Calu3 (cell line): Measurements from ENCODE around the gene SUPT4H1. TPM values are rescaled to one million over a fixed set of nuclear protein-coding genes. Genes with fewer than 3 reads are reported as not detected.

Experiments used
- BruUV-seq: library from RNA; stranded (reverse); fragments of 400-500 nt; replicated peaks from 2 replicates; lab custom pipeline; 2021; lab: Mats Ljungman, UMichigan
- CTCF ChIA-PET: fragments of 300-600 bp; sonication (Branson Sonifier 250); formaldehyde crosslinking; loops from one replicate; lab custom pipeline; 2022; ENCODE audit warnings: antibody characterized with exemption; lab: Charles Lee
- DNase-seq: peaks from one replicate; pipeline ENCODE4 v3.0.0; 2022
- H3K27ac Mint-ChIP-seq: one replicate; pipeline ENCODE4 v1.8.0; 2022; ENCODE audit warnings: mixed read lengths; ENCODE audit not compliant: unreplicated experiment
- H3K27me3 Mint-ChIP-seq: one replicate; pipeline ENCODE4 v1.8.0; 2022; ENCODE audit warnings: mixed read lengths; ENCODE audit not compliant: unreplicated experiment
- H3K36me3 Mint-ChIP-seq: one replicate; pipeline ENCODE4 v1.8.0; 2022; ENCODE audit warnings: mild to moderate bottlenecking, moderate library complexity, mixed read lengths; ENCODE audit not compliant: insufficient read depth, unreplicated experiment
- H3K4me1 Mint-ChIP-seq: one replicate; pipeline ENCODE4 v1.8.0; 2022; ENCODE audit warnings: mild to moderate bottlenecking, low read depth, mixed read lengths; ENCODE audit not compliant: unreplicated experiment
- H3K4me3 Mint-ChIP-seq: one replicate; pipeline ENCODE4 v1.8.0; 2022; ENCODE audit warnings: mild to moderate bottlenecking, low read depth, moderate library complexity, mixed read lengths; ENCODE audit not compliant: unreplicated experiment
- H3K9me3 Mint-ChIP-seq: one replicate; pipeline ENCODE4 v1.8.0; 2022; ENCODE audit warnings: low read depth, mixed read lengths; ENCODE audit not compliant: unreplicated experiment
- CTCF ChIP-seq: fragments of 200-600 bp; IDR thresholded peaks from one replicate; pipeline ENCODE4 v1.8.0; 2022; ENCODE audit warnings: antibody characterized with exemption; ENCODE audit not compliant: unreplicated experiment
- intact Hi-C: fragments of 100-400 bp; cut with micrococcal nuclease; formaldehyde crosslinking; loops from one replicate; pipeline ENCODE4 v1.10.0; 2022; ENCODE audit not compliant: unreplicated experiment
- total RNA-seq: library from RNA; stranded (reverse); gene quantifications from 2 replicates; pipeline ENCODE4 v1.2.3, GENCODE V29; 2022

The SUPT4H1 gene
- total RNA-seq, 1 experiment from 2014 or later: 40.3 TPM

DNA sequence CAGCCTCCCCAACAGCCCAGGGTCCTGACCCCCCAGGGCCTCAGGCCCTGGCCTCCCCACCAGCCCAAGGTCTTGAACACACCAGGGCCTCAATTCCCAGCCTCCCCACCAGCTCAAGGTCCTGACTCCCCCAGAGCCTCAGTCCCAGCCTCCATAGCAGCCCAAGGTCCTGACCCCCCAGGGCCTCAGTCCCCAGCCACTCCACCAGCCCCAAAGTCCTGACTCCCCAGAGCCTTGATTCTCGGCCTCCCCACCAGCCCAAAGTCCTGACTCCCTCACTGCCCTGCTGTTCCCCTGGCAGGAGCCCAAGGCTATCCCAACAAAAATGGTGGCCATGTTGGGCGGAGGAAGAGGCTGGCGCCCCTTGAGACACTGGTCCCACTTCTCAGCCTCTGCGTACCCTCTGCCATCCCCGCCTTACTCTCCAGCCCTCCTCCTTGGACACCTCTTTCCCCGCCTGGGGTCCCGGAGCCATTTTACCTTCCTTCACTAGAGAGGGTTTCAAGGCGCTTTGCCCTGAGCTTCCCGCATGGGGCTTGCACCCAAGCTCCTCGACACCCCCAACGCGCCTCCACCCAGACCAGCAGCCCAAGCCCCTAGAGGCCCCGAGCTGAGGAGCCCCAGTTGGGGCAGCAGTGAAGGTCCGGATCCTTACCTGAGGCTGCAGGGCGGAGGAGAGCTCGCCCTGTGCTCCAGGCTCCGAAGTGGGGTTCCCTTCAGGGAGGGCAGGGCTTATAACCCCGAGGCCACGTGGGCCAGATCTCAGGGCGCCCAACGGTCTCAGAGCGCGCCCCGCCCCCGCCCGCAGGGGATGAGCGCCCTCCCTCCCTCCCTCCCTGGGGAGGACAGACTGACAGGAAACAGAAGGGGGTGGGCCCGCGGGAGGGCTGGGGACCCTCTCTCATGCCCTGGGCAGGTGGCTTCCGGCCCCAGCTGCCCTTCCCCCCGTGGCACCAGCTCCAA is 19.9 kb downstream of the SUPT4H1 start:
- TF ChIP-seq CTCF: no peak

GRCh38 chr17:58330997-58331814 is 20.8 kb downstream of the SUPT4H1 start:
- Mint-ChIP-seq H3K4me3 (no peak overlapping the region), H3K9me3 (no peaks in the 10 kb centered on the region), H3K27me3 (peaks cover 35% of the 10 kb centered on the region), H3K36me3 (peaks cover 4% of the 10 kb centered on the region), H3K27ac (no peak overlapping the region), H3K4me1 (peaks cover 9% of the 10 kb centered on the region)
- TF ChIP-seq CTCF: no peak
- no TSS peak for BruUV-seq
- CTCF ChIA-PET: interaction anchor here (0.7 kb wide), 1 partner anchor 18 kb away, joined by 3 read pairs; no protein-coding TSS in a partner anchor
- DNase-seq: no peak
- intact Hi-C loops: no loop called here

More for the DNA sequence above, 19.9 kb downstream of the SUPT4H1 start:
- peaks cover 9% of the 10 kb centered on the region for H3K4me1 Mint-ChIP-seq
- no TSS peak for BruUV-seq
- intact Hi-C loops: no loop called here
- H3K36me3 Mint-ChIP-seq: peaks cover 4% of the 10 kb centered on the region
- no peak for DNase-seq
- no peaks in the 10 kb centered on the region for H3K9me3 Mint-ChIP-seq
- no peak overlapping the region for H3K4me3 Mint-ChIP-seq
- no peak overlapping the region for H3K27ac Mint-ChIP-seq
- peaks cover 26% of the 10 kb centered on the region for H3K27me3 Mint-ChIP-seq
- CTCF ChIA-PET: interaction anchor here (0.7 kb wide), 1 partner anchor 18 kb away, joined by 3 read pairs; no protein-coding TSS in a partner anchor

DNA sequence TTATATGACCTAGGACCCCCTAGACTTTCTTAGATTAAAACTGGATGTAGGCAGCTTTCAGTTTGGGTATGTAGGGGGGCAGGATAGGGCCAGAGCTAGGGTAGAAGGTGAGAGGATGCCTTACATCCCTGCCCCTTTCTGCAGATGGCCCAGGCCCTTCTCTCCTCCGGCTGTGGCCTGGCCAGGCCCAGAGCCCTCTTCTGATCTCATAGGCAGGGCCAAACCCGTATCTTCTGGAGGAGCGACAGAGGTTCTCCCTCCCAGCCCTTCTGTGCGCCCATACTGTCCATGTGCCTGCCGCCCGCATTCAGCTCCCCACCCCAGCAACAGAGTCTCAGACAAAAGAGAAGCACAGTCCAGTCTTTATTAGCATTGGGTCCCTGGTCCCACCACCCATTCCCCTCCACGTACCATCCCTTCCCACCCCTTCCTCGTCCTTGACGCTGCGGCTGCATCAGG is 21.4 kb downstream of the SUPT4H1 start:
- H3K4me3 Mint-ChIP-seq: no peak overlapping the region
- TF ChIP-seq CTCF: no peak
- H3K9me3 Mint-ChIP-seq: no peaks in the 10 kb centered on the region
- H3K27me3 Mint-ChIP-seq: peaks cover 41% of the 10 kb centered on the region
- H3K4me1 Mint-ChIP-seq: peaks cover 4% of the 10 kb centered on the region
- no TSS peak for BruUV-seq
- intact Hi-C loops: no loop called here
- no peak for DNase-seq
- CTCF ChIA-PET: no interaction called here
- no peak overlapping the region for H3K27ac Mint-ChIP-seq
- H3K36me3 Mint-ChIP-seq: peaks cover 4% of the 10 kb centered on the region

GRCh38 chr17:58329810-58330537 is 22.0 kb downstream of the SUPT4H1 start:
- Mint-ChIP-seq H3K36me3 (peaks cover 4% of the 10 kb centered on the region), H3K27ac (no peak overlapping the region), H3K9me3 (no peaks in the 10 kb centered on the region), H3K4me3 (no peak overlapping the region), H3K27me3 (peaks cover 47% of the 10 kb centered on the region), H3K4me1 (no peaks in the 10 kb centered on the region)
- CTCF ChIA-PET: no interaction called here
- no peak for TF ChIP-seq CTCF
- intact Hi-C loops: no loop called here
- BruUV-seq: no TSS peak
- DNase-seq: no peak
